Activated CD4-positive, alpha-beta T cell treated with anti-CD3 and anti-CD28 coated beads, Interleukin-2, amount 10 ng/mL, durations not matched to agents 24 days and 14 days (primary cell): ENCODE data around the gene FAM72B. TPM values are rescaled to one million over a fixed set of nuclear protein-coding genes. Genes with fewer than 3 reads are reported as not detected.
"Not testable (repeated sequence)": the region's sequence is repeated elsewhere in the genome, so short reads cannot be mapped to it uniquely, and the experiment has no call there.

Experiments
- DNase-seq: peaks from one replicate; pipeline ENCODE4 v3.0.0; 2022
- H3K27ac Mint-ChIP-seq: one replicate; pipeline ENCODE4 v1.8.0; 2022; ENCODE audit warnings: mild to moderate bottlenecking, mixed read lengths
- H3K27me3 Mint-ChIP-seq: one replicate; pipeline ENCODE4 v1.8.0; 2022; ENCODE audit warnings: mixed read lengths
- H3K36me3 Mint-ChIP-seq: one replicate; pipeline ENCODE4 v1.8.0; 2022; ENCODE audit warnings: low read depth, mild to moderate bottlenecking, mixed read lengths
- H3K4me1 Mint-ChIP-seq: one replicate; pipeline ENCODE4 v1.8.0; 2021; ENCODE audit warnings: mixed read lengths
- H3K4me3 Mint-ChIP-seq: one replicate; pipeline ENCODE4 v1.8.0; 2022; ENCODE audit warnings: mild to moderate bottlenecking, moderate library complexity, mixed read lengths
- H3K9me3 Mint-ChIP-seq: one replicate; pipeline ENCODE4 v1.8.0; 2021; ENCODE audit warnings: mixed read lengths
- intact Hi-C: fragments of 100-400 bp; cut with micrococcal nuclease; formaldehyde crosslinking; loops from one replicate; pipeline ENCODE4 v1.15.1; 2023
- total RNA-seq: library from RNA; stranded (reverse); gene quantifications from 2 replicates; pipeline ENCODE4 v1.2.3, GENCODE V29; 2022

FAM72B gene
- total RNA-seq, 1 donor from 2014 or later = 23.0 TPM

DNA sequence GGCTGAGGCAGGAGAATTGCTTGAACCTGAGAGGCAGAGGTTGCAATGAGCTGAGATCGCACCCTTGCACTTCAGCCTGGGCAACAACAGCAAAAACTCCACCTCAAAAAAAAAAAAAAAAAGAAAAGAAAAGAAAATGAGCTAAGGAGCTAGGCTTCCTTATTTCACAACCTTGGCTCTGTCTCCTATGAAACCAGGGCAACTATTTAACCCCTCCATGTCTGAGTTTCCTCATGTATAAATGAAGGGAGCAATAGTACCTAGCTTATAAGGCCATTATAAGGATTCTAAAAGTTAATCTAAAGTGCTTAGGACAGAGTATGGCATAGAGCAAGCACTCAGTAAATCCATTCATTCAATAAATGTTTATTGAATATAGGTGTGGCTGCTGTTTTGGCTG is 32.8 kb downstream of the FAM72B start:
- H3K27ac Mint-ChIP-seq, H3K4me3 Mint-ChIP-seq, H3K9me3 Mint-ChIP-seq, H3K4me1 Mint-ChIP-seq, DNase-seq, intact Hi-C loops, H3K27me3 Mint-ChIP-seq, H3K36me3 Mint-ChIP-seq: not testable (repeated sequence)

DNA sequence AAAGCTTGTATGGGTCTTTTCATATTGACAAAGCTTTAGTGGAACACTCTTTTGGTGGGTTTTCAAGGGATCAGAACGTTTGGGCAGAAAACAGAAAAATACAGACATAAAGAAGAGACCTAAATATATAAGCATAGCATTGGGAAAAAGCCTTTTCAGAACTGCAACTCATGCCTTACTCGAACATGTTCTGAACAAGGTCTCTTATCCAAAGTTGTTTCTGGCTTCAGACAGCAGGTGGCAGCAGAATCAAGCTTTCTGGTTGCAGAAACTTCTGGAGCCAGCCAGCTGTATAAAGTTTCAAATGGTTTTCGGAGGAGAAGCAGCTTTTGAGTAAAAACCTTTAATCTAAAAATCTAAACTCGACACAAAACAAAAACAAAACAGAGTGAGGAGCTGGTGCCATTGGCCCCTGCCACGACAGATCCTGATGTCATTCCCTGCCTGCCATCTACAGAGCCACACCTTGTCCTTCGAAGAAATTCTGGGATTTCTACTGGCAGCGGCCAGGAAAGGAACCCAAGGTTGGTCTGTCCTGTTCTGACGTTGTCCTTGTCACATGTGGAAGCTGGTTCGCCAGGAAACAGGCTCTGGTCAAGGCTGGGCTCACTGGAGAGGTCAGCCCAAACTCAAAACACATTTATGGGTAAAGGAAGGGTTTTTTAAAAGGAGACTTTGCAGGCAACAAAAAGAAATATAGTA is 35.5 kb downstream of the FAM72B start:
- H3K9me3 Mint-ChIP-seq, H3K27ac Mint-ChIP-seq, H3K27me3 Mint-ChIP-seq, H3K36me3 Mint-ChIP-seq, intact Hi-C loops, H3K4me1 Mint-ChIP-seq, H3K4me3 Mint-ChIP-seq: not testable (repeated sequence)
- DNase-seq = peak; percentile 51

DNA sequence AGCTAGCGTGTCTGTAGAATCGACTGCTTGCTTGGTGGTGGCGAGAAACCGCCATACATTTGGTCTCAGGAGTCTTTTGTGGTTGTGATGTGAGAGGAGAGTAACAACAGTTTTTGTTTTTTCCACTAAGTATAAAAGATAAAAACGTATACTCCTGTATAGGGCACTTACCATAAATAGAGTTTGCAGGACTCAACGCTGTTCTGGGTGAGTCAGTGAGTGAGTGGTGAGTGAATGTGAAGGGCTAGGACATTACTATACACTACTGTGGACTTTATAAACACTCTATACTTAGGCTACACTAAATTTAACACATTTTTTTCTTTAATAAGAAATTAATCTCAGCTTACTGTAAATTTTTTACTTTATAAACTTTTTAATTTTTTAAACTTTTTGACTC is 43.7 kb downstream of the FAM72B start:
- H3K4me1 Mint-ChIP-seq, H3K27me3 Mint-ChIP-seq, H3K4me3 Mint-ChIP-seq, H3K9me3 Mint-ChIP-seq, DNase-seq, H3K36me3 Mint-ChIP-seq, intact Hi-C loops, H3K27ac Mint-ChIP-seq: not testable (repeated sequence)

DNA sequence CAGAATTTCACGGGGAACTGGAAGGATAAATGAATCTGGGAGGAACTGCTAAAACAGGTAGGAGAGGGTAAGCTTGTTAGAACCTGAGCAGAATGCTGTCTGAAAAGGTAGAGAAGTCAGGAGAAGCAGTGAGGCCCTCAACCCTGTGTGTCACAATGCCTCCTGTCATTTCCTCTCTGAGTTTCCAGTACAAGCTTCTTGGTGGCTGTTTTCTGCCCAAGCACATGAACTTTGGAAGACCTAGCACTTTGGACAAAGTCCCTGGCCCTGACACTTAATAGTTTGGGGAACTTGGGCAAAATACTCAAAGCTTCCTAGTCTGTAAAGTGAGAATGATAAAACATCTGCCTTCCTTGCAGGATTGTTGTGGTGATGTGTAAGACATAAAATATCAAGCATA is 52.6 kb downstream of the FAM72B start:
- DNase-seq, H3K4me3 Mint-ChIP-seq, H3K4me1 Mint-ChIP-seq, H3K36me3 Mint-ChIP-seq, H3K27me3 Mint-ChIP-seq, H3K27ac Mint-ChIP-seq, H3K9me3 Mint-ChIP-seq, intact Hi-C loops: not testable (repeated sequence)

DNA sequence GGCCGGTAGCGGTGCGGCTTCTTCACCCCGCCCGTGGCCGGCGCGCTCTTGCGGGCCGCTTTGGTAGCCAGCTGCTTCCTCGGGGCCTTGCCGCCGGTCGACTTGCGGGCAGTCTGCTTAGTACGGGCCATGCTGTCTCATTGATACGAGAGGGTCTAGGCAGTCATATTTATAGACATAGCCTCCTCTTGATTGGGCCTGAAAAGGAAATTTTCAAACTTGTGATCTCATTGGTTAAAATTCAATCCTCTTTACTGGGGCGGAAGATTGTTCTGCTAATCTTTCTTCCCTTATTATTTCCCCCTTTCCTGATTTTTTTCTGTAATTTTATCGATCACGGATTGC is 65.7 kb downstream of the FAM72B start:
- DNase-seq, intact Hi-C loops, H3K36me3 Mint-ChIP-seq, H3K9me3 Mint-ChIP-seq, H3K4me3 Mint-ChIP-seq, H3K27ac Mint-ChIP-seq, H3K27me3 Mint-ChIP-seq, H3K4me1 Mint-ChIP-seq: not testable (repeated sequence)

Other genes starting within 250 kb of the FAM72B start
- 40.8 and 47.5 TPM in 2 replicates for gene SRGAP2C, start 635 bp upstream of the FAM72B start, total RNA-seq